Neural cell (in vitro differentiated cells): ENCODE measurements around the gene FCHO1.

Experiments used
- CTCF ChIP-seq: fragments of 450-650 bp; IDR thresholded peaks from 2 replicates; pipeline ENCODE4 v1.5.1; 2014; ENCODE audit warnings: antibody characterized with exemption, mild to moderate bottlenecking, moderate library complexity; ENCODE audit not compliant: poor library complexity, severe bottlenecking
- EP300 ChIP-seq: fragments of 450-650 bp; conservative IDR thresholded peaks from 2 replicates; pipeline ENCODE4 v1.6.1; 2014; ENCODE audit warnings: antibody characterized with exemption, mild to moderate bottlenecking, moderate library complexity; ENCODE audit not compliant: poor library complexity, severe bottlenecking
- EZH2 ChIP-seq: fragments of 200-600, 300-800 bp; shearing (Covaris generic), sonication (generic); IDR thresholded peaks from 2 replicates; pipeline ENCODE4 v1.6.1; 2014; ENCODE audit warnings: antibody characterized with exemption, low read length, borderline replicate concordance, mild to moderate bottlenecking; ENCODE audit not compliant: insufficient read depth, poor library complexity, severe bottlenecking
- POLR2AphosphoS5 ChIP-seq: IDR thresholded peaks from 2 replicates; pipeline ENCODE4 v1.6.1; 2012
- RAD21 ChIP-seq: fragments of 450-650 bp; conservative IDR thresholded peaks from 2 replicates; pipeline ENCODE4 v1.6.1; 2014; ENCODE audit warnings: antibody characterized with exemption, mild to moderate bottlenecking, moderate library complexity
- TAF1 ChIP-seq: IDR thresholded peaks from 2 replicates; pipeline ENCODE4 v1.6.1; 2012; ENCODE audit warnings: low read depth
- TF ChIP-seq, protein P1 (sequence below): IDR thresholded peaks from 2 replicates; pipeline ENCODE4 v1.6.1; 2012; ENCODE audit warnings: borderline replicate concordance

DNA sequence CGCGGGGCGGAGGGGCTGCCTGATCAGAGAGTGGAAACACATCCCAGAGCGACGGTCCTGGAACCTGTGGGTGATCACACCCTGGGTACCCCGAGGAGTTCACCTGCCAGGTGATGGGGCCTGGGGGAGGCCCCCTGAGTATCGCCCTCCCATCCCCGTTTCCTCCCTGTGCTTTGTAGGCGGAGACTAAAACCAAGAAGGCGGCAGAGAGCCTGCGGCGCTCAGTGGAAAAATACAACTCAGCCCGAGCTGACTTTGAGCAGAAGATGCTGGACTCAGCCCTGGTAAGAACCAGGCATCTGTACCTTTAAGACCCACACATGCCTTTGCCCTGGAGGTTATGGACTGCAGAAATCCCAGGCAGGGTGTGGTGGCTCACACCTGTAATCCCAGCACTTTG, 19.3 kb downstream of the FCHO1 start:
- TF ChIP-seq CTCF: no peak
- no peak for TF ChIP-seq POLR2AphosphoS5
- TF ChIP-seq EZH2: no peak
- TF ChIP-seq RAD21: no peak
- no peak for TF ChIP-seq EP300
- TF ChIP-seq, protein P1, sequence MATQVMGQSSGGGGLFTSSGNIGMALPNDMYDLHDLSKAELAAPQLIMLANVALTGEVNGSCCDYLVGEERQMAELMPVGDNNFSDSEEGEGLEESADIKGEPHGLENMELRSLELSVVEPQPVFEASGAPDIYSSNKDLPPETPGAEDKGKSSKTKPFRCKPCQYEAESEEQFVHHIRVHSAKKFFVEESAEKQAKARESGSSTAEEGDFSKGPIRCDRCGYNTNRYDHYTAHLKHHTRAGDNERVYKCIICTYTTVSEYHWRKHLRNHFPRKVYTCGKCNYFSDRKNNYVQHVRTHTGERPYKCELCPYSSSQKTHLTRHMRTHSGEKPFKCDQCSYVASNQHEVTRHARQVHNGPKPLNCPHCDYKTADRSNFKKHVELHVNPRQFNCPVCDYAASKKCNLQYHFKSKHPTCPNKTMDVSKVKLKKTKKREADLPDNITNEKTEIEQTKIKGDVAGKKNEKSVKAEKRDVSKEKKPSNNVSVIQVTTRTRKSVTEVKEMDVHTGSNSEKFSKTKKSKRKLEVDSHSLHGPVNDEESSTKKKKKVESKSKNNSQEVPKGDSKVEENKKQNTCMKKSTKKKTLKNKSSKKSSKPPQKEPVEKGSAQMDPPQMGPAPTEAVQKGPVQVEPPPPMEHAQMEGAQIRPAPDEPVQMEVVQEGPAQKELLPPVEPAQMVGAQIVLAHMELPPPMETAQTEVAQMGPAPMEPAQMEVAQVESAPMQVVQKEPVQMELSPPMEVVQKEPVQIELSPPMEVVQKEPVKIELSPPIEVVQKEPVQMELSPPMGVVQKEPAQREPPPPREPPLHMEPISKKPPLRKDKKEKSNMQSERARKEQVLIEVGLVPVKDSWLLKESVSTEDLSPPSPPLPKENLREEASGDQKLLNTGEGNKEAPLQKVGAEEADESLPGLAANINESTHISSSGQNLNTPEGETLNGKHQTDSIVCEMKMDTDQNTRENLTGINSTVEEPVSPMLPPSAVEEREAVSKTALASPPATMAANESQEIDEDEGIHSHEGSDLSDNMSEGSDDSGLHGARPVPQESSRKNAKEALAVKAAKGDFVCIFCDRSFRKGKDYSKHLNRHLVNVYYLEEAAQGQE: no peak
- no peak for TF ChIP-seq TAF1
